GM12872 (cell line): ENCODE data around the gene ITIH2.

Experiments
- CTCF ChIP-seq: IDR thresholded peaks from 3 replicates; pipeline ENCODE4 v1.5.1; 2011; ENCODE audit warnings: low read depth, mild to moderate bottlenecking, low read length, moderate library complexity; ENCODE audit not compliant: insufficient read depth

The ITIH2 gene

GRCh38 chr10:7703140-7703539, at the start of gene ITIH2:
Gene ITIH2 (plus strand): TSS chr10:7703316. CDS start chr10:7703435, 119 bp downstream.
- TF ChIP-seq CTCF: no peak

GRCh38 chr10:7657552-7657951, 45.6 kb upstream of the ITIH2 start:
- TF ChIP-seq CTCF: no peak

GRCh38 chr10:7659560-7659959, 43.6 kb upstream of the ITIH2 start:
- TF ChIP-seq CTCF: no peak

- no peak for TF ChIP-seq CTCF
Measured at GRCh38 chr10:7662522-7662921, 40.6 kb upstream of the ITIH2 start.

- TF ChIP-seq CTCF: no peak
Measured at GRCh38 chr10:7664707-7665106, 38.4 kb upstream of the ITIH2 start.

- no peak for TF ChIP-seq CTCF
Measured at GRCh38 chr10:7665767-7666166, 37.3 kb upstream of the ITIH2 start.

GRCh38 chr10:7666253-7667023, 36.7 kb upstream of the ITIH2 start, which contains the start of gene ITIH5:
Gene ITIH5 (minus strand): TSS chr10:7666966. CDS start chr10:7666892, 74 bp downstream.
- TF ChIP-seq CTCF: no peak
